Activated naive CD8-positive, alpha-beta T cell treated with anti-CD3 and anti-CD28 coated beads, Interleukin-2, amount 50 U/mL, for 16 hours (primary cell): ENCODE data around the gene EOMES.
"Not testable (repeated sequence)": the region's sequence is repeated elsewhere in the genome, so short reads cannot be mapped to it uniquely, and the experiment has no call there.

ENCODE experiments used
- DNase-seq: peaks from one replicate; pipeline ENCODE4 v3.0.0-alpha.2; 2020; ENCODE audit warnings: low read depth, low spot score

The EOMES gene

DNA sequence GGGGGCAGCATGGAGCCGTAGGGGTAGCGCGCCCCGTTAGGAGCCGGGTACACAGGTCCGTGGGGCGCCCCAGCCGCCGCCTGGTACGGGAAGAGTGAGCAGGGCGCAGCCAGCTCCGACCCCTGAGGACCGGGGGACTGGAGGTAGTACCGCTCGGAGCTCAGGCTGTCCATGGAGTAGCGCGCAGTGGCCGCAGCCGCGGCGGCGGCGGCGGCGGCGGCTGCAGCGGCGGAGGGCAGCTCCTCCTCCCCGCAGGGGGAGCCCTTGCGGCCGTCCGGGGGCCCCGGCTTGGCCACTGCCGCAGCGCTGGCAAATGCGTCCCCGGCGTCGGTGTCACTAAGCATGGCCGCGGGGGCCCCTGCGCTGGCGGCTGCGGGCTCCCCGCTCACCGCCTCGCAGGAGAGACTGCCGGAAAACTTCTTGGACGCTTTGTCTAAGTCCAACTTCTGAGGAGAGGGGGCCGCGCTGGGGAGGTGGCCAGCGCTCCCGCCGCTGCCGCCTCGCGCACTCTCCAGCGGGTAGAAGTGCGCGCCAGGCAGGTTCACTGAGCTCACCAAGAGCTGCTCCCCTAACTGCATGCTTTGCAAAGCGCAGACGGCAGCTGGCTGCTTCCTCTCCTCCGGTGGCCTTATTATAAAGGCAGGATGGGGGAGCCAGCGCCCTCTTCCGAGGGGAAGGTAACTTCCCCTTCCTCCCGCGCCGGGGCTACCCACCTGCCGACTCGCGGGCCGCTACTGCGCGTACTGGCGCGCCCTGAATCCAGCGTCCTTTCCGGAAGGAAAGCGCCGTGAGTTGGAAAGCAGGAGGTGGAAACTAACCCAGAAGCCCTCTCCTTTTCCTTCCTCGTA is at the start of gene EOMES:
EOMES (minus strand) TSS at position 607 of the 848 bp plus-strand sequence; CDS start at position 578, 29 bp downstream.
- DNase-seq = peak; percentile 67

DNA sequence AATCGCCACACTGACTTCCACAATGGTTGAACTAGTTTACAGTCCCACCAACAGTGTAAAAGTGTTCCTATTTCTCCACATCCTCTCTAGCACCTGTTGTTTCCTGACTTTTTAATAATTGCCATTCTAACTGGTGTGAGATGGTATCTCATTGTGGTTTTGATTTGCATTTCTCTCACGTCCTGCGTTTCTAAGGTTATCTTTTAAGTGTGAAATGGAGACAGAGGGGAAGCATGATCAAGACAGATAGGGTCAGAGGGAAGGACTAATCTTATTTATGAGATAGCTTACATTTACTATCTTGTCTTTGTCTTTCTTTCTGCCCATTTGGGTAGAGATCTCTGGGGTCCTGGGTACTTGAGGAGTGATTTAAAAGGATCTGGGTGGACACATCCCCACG is 48.3 kb upstream of the EOMES start:
- DNase-seq = not testable (repeated sequence)

DNA sequence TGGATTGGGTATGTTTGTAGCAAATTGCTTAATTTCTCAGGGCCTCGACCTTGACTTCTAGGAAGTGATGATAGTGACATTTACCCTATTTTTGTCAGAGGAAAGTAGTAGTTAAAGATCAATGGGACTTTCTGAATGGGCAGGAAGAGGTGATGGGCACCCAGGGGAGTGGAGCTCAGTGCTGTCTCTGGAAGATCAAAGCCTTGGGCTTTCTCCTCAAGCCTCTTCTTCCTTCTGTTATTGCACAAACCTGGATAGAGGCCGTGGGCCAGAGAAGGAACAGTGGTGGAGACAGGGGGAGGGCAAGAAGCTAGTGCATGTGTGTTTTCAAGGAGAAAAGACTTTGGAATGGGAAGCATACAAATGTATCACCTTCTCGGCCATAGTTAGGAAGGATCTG is 44.9 kb upstream of the EOMES start:
- no peak for DNase-seq

DNA sequence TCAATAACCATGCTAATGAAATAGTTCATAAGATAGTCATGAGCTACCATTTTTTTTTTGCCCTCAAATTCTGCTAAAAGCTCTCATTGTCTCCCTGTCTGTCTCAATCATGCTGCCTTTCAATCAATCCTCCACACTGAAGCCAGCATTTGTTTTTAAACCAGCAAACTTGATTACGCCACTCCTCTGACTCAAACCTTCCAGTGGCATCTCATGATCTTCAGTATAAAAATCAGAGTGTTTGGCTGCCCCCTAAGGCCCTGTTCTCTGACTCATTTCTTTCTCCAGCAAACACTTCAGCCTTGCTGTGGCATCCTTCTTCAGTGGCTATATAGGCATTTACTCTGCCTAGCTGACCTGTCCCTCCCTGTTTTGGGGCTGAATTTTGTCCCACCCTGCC is 36.0 kb upstream of the EOMES start:
- peak; percentile 1 for DNase-seq

DNA sequence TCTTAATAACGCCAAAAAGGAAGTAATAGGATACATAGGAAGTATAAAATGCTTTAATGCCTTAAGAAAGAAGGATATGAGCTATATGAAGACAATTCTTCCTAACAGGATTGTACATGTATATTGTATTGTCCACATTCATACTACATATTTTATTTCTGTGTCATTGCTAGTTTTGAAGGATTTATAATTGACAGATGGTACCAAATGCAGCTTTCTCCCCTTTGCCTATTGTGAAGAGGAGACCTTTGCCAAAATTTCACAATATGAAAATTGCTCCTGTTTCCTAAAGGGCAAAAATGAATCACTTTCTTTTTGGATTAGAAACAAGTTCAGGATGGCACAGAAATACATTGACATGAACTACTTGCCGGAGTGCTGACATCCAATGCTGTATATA is 34.8 kb upstream of the EOMES start:
- no peak for DNase-seq

DNA sequence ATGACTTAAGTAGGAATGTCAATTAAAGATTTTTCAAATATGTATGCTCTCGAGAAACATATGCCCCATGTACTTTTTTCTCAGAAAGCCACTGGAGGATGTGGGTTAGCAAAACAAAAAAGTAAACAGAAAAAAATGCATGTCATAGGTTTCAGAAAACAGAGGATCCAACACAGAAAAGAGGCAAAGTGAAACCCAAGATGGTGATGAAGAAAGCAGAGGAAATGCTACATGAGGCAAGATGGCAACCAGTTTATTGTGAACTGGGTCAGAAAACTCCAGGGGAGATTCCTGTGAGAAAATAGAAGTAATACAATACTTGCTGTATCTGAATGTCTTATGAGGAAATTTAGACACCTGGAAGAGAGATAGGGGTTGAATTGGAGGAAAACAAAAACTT is 30.8 kb upstream of the EOMES start:
- no peak for DNase-seq

DNA sequence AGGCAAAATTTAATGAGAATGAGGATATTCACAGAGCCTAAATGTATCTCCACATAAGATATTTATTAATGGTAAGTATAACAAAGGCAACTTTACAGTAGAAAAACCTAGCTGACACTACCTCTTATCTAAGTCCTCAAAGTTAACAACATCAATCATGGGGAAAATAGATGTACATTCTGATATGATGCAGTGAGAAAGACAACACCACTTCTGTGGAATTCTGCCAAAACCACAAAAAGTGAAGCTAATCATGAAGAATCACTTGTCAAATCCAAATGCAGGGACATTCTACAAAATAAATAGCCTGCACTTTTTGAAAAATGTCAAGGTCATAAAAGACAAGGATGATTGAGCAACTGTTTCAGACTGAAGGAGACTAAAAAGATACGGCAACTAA is 27.5 kb upstream of the EOMES start:
- DNase-seq = no peak

DNA sequence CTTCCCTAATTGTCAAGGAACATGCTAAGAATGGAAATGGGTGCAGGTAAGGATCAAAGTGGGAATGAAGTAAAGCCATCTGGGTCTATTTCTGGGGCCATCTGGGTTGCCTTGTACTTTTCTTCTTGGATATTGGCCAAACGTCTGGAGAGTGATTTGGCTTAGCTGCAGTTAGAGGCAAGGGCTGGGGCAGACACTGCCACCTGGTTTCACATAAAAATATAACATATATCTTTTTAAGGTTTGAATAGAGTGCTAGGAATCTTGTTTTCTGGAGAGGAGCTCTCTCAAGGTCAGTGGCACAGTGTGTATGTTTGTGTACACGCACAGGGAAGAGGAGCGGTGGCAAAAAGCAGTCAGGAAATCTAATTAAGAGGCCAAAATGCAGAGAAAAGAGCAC is 24.7 kb upstream of the EOMES start:
- DNase-seq = no peak

DNA sequence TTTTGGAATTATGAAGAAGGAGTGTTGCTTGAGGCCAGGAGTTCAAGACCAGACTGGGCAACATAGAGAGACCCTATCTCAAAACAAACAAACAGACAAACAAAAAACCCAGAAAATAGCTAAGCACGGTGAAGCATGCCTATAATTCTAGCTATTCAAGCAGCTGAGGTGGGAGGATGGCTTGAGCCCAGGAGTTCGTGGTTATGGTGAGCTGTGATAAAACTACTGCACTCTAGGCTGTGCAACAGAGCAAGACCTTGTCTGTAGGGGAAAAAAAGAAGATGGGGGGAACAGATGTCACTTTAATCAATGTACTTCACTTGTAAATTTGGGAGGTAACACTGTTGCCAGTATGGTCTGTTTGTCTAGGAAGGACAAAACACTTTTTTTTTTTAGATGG is 18.7 kb upstream of the EOMES start:
- DNase-seq = no peak

DNA sequence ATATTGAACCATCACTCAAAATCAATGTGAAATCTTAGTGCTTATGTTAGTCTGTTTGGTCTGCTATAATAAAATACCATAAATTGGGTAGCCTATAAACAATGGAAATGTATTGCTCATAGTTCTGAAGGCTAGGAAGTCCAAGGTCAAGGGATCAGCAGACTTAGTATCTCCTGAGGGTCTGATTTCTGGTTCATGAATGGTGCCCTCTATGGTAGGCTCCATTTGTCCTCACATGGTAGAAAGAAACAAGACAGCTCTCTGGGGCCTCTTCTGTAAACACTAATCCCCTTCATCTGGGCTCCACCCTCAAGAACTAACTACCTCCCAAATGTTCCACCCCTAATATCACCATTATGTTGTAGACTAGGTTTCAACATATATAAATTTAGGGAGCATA is 15.0 kb upstream of the EOMES start:
- DNase-seq = no peak

DNA sequence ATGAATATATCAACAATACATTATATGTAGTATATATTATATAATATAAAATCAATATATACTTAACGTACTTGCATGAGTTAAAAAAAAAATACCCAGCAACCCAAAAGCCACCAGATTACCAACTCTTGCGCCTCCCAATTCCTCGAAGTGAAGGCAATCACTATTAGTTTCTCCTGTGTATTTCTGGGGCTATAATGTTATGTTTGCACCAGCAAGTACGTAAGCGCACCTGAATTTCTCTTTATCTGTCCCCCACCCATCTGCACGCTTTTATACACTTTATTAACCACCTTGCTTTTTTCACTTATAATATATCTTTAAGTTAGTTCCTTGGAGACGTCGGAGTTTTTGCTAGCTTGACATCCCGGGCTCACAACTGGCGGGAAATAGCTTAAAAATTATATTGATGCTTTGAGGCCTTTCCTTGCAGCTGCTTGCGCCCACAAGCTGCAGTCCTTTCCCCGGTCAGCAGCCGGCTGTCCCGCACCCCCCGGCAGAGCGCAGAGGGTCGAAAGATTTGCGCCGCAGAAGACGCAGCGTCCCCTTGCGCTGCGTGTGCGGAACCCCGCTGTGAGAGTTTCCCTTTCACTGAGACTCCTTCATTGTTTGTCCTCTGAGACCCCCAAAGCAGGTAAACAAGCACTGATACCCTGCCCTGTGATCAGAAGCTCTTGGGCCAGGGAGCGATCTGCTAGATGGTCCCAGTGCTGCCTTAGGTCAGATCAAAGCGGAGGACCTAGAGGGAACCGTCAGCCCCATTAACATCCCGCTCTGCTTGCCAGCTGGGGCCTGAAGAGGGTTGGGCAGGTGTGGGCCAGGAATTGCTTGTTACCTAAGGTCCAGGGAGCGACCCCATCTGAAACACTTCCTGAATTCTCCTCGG is 8.9 kb upstream of the EOMES start:
- no peak for DNase-seq

DNA sequence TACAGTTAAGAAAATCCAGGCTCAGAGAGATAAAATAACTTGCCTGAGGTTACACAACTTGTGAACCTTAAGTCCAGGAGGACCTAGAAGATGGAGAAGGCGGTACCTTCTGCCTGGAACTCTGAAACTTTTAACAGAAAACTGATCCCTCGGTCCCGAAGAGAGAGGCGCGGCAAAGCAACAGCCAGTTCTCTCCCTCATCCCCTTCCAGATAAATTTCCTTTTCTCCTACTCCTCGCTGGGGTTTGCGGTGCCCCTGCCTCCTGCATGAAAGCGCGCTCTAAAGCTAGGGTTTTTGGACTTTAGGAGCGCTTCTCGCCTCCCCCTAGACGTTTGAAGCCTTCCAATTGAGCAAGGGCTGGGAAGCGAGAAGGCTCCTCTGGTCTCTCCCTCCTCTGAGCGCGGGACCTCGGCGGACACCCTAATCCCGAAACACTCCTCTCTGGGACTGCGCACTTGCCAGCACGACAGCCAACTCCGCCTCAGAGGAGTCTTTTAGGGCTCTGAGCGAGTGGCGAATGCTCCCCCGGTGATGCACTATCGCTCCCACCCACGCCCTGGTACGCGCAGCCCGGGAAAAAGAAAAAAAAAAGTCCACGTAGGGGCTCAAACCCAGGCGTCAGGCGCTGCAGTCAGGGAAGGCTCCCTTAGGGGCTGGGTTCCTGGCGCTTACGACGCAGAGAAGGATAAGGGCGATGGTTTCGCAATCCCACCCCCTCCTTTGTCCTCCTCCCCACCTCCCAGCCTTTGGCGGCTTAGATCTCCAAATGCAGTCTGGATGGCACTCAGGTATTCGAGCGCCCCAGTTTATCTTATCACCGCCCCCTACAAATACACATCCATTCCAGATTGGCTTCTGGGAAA is 7.9 kb upstream of the EOMES start:
- DNase-seq = no peak

DNA sequence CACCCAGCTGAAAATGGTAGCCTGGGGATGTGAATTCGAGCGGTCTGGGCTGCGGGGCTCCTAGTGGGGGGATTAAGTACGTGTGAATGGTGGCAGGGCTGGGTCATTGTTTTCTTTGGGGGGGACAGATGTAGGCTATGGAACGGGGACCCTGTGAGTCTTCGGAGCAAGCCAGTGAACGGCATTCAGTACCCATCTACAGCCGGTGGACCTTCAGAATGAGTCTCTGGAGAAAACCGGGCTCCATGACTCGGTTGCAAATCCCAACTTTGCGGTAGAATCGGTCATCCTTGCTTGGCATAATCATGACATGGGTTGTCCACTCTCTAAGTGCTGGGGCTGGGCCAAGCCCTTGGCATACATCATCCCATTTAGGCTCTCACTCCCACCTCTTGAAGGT is 7.2 kb upstream of the EOMES start:
- no peak for DNase-seq

DNA sequence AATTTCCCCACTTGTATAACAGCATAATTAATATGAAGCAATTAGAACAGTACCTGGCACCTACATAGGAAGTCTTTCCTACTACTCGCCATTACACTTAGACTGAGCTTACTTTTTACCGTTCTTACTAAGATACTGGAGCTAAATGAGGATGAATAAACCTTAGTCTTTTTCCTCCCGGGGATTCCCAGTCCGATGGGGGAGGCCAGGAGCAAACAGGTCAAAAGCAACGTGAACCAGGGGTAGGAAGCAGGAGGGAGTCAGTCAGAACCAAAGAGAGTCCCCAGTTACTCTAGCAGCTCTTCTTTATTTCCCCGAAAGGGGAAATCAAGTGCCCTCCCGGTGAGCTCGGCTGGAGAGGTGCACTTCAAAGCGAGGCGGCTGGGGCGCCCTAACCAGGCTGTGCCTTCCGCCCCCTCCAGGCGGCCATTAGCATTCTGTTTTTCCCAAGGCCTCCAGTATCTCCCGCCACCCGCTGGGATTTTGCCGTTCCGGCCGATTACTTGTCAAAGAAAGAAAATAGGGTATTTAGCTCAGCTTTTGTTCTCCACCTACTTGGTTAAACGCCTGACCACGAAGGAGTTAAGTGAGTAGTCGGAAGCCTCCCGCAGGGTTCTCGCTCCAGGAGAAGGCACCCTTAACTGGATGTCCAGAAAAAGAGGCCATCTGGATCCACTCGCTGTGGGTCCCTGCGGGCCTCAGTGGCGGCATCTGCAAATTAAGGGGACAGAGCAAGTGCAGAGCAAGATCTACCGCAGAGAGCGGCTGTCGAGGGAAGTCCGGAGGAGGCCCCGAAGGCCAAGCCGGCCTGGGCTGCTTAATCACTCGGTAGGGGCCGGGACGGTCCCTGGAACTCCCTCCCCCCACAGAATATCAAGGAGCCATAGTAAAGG is 6.3 kb upstream of the EOMES start:
- no peak for DNase-seq

DNA sequence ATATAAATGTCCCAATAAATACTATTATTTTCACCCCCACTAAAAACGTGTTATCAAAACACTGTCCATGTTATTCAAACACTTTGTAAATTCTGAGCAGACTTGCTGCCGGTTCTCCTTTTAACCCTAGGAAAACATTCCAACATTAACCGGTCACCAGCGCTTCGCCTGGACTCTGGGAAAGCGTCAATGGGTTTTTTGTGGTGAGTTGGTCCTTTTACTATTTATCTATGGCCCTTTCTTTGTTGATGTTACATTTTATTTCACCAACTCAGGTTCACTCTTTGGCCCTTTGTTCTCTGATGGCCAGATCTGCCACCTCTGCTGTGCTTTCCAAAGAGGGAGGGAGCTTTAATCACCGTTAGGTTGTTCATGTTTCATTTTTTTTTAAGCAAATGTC is 4.1 kb upstream of the EOMES start:
- DNase-seq = no peak

DNA sequence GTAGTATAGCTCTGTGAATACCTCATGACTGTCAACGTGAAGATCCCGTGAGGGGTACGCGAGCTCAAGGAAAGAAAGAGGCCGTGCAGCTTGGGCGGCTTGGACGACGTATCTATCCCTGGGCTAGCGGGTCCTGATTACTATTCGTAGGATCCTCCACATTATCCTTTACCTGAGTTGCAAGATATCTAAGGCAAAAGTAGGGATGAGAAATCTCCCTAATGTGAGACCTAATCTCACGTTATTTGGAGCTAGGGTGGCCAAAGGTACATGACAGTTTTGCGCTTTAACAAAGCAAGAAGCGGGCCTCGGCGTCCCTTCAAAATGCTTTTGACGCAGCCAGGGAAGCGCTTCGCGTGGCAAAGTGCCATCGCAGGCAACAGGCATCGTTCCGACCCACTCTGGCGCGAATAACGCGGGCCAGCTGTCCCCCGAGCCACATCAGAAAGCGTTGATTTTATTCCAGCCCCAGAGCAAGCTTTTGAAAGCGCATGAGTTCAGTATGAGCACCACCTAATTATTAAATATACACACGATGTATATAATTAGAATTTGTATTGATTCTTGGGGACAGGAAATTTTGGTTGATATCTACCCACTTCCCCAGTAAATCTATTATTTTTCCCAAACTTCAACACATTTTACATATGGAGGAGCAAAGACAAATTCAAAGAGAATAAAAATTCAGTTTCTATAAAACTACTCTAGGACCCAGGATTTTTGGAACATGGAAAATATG is 2.5 kb upstream of the EOMES start:
- no peak for DNase-seq

DNA sequence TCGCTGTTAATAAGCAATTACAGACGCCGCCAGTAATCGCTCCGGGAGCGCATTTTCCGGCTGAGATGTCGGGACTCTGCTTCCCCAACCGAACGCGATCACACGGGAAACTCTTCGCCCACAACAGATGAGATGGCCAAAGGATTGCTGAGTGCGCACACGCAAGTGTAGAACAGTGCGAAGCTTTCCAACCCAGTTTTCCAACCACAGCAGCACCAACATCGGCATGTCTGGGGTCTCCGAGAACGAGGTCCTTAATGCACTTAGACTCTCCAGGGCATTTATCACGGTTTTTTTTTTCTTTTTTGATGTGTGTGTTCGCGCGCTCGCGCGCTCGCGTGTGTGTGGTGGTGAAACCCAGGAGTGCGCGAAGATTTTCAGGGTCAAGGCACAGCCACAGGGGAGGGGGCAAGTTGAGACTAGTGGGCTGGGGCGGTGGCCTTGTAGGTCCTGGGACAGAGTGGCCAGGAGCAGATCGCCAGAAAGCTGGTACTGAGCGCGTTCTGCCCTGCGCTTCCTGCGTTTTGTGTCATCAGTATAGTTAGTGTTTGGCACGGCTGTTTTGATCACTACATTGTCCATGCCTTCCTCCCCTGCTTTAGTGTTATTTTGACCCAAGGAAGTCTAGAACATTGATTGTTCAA is 1.8 kb upstream of the EOMES start:
- no peak for DNase-seq

DNA sequence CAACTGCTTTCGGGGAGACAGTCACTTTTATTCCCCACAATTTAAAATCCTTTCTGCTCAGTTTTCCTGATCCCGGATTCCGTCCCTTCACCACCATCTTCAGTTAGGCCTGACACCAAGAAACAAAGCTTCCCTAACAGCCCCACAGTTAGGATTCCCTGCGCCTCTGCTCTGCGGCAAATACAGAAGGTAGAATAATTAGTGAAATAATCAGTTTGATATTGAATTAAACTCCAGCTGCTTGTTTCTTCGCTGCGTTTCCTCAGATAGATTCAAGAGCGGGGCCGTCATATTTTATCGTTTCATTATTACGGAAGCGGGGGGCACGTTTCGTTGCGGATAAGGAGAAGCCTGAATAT is 1.3 kb upstream of the EOMES start:
- DNase-seq = no peak

DNA sequence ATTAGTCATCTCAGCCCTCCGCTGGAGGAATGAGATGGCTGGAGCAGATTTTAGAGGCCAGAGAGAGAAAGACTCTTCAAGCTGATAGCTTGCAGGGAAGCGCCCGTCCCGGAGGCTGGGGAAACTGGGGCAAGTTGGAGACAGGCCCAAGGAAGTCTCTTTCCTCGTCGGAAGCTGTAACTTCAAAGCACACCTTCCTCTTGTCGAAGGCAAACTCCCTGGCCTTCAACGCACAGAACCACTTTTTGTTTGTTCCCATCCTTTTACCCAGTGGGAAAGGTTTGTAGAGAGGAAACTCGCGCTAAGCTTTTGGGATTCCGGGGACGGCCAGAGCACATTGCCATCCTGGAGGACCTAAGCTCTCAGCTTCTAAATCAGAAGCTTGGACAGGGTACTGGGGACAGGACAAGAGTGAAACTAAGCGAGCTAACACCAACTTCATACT is 900 bp upstream of the EOMES start:
- DNase-seq = no peak
